Subcutaneous adipose tissue (tissue), 4 donors: ENCODE measurements around the gene KCNMB2. TPM values are rescaled to one million over a fixed set of nuclear protein-coding genes. Genes with fewer than 3 reads are reported as not detected.

Source experiments
- total RNA-seq, 4 donors: library from RNA; depleted of rRNA; stranded (reverse); fragments of >200 nt; gene quantifications; one replicate each; pipeline ENCODE4 v1.1.0, GENCODE V29; 2016
- TF ChIP-seq, protein P1 (sequence below): fragments of 450-650 bp; IDR thresholded peaks from one replicate; pipeline ENCODE4 v1.5.1; 2016; ENCODE audit warnings: low read depth, mild to moderate bottlenecking, control low read depth, antibody characterized with exemption, moderate library complexity

Gene KCNMB2
- total RNA-seq, 4 donors from 2014 or later = not detected

GRCh38 chr3:178538056-178538455 lies 1.8 kb downstream of the KCNMB2 start:
- TF ChIP-seq, protein P1, sequence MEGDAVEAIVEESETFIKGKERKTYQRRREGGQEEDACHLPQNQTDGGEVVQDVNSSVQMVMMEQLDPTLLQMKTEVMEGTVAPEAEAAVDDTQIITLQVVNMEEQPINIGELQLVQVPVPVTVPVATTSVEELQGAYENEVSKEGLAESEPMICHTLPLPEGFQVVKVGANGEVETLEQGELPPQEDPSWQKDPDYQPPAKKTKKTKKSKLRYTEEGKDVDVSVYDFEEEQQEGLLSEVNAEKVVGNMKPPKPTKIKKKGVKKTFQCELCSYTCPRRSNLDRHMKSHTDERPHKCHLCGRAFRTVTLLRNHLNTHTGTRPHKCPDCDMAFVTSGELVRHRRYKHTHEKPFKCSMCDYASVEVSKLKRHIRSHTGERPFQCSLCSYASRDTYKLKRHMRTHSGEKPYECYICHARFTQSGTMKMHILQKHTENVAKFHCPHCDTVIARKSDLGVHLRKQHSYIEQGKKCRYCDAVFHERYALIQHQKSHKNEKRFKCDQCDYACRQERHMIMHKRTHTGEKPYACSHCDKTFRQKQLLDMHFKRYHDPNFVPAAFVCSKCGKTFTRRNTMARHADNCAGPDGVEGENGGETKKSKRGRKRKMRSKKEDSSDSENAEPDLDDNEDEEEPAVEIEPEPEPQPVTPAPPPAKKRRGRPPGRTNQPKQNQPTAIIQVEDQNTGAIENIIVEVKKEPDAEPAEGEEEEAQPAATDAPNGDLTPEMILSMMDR = no peak

DNA sequence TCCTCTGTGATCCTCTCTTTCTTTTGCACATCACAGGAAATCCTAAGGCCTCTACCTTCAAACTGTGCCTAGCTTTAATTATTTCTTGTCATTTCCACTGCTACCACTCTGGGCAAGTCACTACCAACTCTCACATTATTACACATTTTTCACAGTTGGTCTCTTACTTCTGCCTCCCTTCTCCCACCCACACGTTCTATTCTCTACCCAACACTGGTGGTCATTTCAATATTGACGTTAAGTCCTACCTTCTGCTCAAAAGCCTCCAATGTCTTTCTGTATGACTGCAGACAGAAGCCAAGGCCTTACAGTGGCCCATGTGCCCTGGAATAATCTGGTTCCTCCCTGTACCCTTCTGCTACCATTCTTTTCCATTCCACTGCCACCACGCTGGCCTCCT lies 3.9 kb downstream of the KCNMB2 start:
- TF ChIP-seq, protein P1 = no peak

DNA sequence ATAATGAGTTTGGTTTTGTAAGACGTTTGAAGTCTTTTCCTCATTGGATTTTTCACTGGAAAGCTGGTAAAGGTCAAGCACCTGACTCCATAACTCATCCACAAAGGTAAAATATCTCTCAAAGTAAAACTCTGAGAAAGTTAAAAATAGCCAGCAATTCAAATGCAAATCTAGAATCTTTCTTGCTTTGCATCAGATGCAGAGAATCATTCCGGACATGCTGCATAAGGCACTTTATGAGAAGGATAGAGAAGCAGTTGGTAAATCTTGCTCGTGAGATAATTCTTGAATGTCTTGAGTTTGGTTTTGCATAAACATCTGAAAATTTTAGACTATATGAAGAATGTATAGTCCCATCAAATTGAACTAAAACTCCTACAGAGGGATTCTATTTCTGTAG lies 9.1 kb downstream of the KCNMB2 start:
- TF ChIP-seq, protein P1 = no peak

DNA sequence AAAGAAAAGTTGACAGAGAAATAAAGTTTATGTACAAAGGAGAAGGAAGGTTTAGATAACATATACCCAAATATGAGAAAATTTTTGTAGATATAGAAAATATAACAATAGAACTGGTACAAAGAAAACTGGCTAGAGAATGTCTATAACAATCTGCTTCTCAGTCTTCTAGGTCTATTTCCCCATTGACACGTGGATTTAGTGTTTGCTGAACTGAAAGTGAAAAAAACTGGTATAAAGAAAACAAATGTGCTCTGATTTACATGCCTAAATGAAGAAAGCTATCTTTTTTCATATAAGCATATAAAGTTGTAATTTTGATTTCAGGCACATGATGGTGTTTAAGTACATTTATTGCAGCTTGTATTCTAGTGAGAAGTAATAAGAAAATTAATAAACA lies 9.8 kb downstream of the KCNMB2 start:
- TF ChIP-seq, protein P1 = no peak

- TF ChIP-seq, protein P1 = no peak
These were observed 15.7 kb downstream of the KCNMB2 start for GRCh38 chr3:178551916-178552321.

GRCh38 chr3:178558637-178559036 lies 22.4 kb downstream of the KCNMB2 start:
- TF ChIP-seq, protein P1 = no peak

- TF ChIP-seq, protein P1 = no peak
These were observed 24.5 kb downstream of the KCNMB2 start for GRCh38 chr3:178560759-178561158.

GRCh38 chr3:178561239-178561638 lies 25.0 kb downstream of the KCNMB2 start:
- TF ChIP-seq, protein P1 = no peak
